ENCODE data around the gene GHRHR.

The GHRHR gene

GRCh38 chr7:30980751-30981150, 17.0 kb downstream of the GHRHR start:
- no peak for TF ChIP-seq SPI1 (IDR thresholded peaks at IDR 0.05; ENCODE audit: borderline replicate concordance, low read depth)
- TF ChIP-seq POLR2AphosphoS5 (IDR thresholded peaks at IDR 0.05; ENCODE audit: low read depth): no peak
- TF ChIP-seq GABPA (IDR thresholded peaks at IDR 0.05; ENCODE audit: low read depth): no peak
- TF ChIP-seq, protein P1, sequence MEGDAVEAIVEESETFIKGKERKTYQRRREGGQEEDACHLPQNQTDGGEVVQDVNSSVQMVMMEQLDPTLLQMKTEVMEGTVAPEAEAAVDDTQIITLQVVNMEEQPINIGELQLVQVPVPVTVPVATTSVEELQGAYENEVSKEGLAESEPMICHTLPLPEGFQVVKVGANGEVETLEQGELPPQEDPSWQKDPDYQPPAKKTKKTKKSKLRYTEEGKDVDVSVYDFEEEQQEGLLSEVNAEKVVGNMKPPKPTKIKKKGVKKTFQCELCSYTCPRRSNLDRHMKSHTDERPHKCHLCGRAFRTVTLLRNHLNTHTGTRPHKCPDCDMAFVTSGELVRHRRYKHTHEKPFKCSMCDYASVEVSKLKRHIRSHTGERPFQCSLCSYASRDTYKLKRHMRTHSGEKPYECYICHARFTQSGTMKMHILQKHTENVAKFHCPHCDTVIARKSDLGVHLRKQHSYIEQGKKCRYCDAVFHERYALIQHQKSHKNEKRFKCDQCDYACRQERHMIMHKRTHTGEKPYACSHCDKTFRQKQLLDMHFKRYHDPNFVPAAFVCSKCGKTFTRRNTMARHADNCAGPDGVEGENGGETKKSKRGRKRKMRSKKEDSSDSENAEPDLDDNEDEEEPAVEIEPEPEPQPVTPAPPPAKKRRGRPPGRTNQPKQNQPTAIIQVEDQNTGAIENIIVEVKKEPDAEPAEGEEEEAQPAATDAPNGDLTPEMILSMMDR (IDR thresholded peaks at IDR 0.05; ENCODE audit: insufficient read depth, low read length): no peak
- TF ChIP-seq, protein P2, sequence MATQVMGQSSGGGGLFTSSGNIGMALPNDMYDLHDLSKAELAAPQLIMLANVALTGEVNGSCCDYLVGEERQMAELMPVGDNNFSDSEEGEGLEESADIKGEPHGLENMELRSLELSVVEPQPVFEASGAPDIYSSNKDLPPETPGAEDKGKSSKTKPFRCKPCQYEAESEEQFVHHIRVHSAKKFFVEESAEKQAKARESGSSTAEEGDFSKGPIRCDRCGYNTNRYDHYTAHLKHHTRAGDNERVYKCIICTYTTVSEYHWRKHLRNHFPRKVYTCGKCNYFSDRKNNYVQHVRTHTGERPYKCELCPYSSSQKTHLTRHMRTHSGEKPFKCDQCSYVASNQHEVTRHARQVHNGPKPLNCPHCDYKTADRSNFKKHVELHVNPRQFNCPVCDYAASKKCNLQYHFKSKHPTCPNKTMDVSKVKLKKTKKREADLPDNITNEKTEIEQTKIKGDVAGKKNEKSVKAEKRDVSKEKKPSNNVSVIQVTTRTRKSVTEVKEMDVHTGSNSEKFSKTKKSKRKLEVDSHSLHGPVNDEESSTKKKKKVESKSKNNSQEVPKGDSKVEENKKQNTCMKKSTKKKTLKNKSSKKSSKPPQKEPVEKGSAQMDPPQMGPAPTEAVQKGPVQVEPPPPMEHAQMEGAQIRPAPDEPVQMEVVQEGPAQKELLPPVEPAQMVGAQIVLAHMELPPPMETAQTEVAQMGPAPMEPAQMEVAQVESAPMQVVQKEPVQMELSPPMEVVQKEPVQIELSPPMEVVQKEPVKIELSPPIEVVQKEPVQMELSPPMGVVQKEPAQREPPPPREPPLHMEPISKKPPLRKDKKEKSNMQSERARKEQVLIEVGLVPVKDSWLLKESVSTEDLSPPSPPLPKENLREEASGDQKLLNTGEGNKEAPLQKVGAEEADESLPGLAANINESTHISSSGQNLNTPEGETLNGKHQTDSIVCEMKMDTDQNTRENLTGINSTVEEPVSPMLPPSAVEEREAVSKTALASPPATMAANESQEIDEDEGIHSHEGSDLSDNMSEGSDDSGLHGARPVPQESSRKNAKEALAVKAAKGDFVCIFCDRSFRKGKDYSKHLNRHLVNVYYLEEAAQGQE (IDR thresholded peaks at IDR 0.05; ENCODE audit: insufficient replicate concordance, low read depth): no peak
- H3K4me3 ChIP-seq (replicated peaks; ENCODE audit: insufficient read depth, low read length): no peak overlapping the region
- no peak overlapping the region for H3K27ac ChIP-seq (replicated peaks)
- no peaks in the 10 kb centered on the region for H3K27me3 ChIP-seq (ENCODE audit: insufficient read depth, poor library complexity, severe bottlenecking)
- no peak for DNase-seq (ENCODE audit: low read depth in 1 of 2, low spot score in 1 of 2)

DNA sequence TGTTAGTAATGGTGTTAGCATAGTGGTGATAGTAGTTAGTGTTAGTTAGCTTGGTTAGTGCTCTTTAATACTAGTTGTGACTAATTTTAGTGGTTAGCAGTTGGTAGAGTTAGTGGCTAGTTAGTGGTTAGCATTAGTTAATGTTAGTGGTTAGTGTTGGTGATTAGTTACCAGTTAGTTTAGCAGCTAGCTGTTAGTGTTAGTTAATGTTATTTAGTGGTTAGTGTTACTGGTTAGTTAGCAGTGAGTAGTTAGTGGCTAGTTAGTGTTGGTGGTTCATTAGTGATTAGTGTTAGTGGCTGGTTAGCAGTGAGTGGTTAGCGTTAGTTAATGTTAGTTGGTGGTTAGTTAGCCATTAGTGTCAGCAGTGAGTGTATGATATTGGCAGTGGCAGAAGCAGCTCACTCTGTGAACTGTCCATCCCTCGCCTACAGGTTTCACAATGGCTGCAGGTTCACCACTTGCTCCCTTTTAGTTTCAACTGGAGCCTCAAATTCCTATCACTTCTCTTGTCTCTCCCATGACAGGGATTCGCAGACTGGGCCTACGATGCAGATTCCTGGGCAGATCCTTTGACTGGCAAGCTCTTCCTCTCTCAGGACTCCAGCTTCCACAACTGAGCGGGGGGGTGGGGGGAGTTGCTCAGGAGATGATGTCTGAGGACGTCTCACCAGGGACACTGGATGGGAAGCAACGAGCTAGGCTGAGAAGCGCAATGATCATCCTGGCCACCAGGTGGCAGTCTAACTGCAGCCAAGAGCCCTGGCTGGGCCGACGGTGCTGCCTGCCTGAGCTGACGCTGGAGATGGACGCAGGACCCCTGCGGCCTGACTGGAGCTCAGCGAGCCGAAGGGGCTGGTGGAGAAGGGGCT, 19.5 kb downstream of the GHRHR start:
- peak; percentile 50 to 67 for DNase-seq (ENCODE audit: low read depth in 1 of 2, low spot score in 1 of 2)
- Histone ChIP-seq H3K27ac (replicated peaks) (no peak overlapping the region), H3K27me3 (ENCODE audit: insufficient read depth, poor library complexity, severe bottlenecking) (peaks cover 4% of the 10 kb centered on the region), H3K4me3 (replicated peaks; ENCODE audit: insufficient read depth, low read length) (no peak overlapping the region)
- no peak for TF ChIP-seq GABPA (IDR thresholded peaks at IDR 0.05; ENCODE audit: low read depth)
- TF ChIP-seq, protein P1 (IDR thresholded peaks at IDR 0.05; ENCODE audit: insufficient read depth, low read length): peak; percentile 88

GRCh38 chr7:30983914-30984247, 20.1 kb downstream of the GHRHR start:
- DNase-seq (ENCODE audit: low read depth in 1 of 2, low spot score in 1 of 2): no peak
- H3K27me3 ChIP-seq (ENCODE audit: insufficient read depth, poor library complexity, severe bottlenecking): peaks cover 4% of the 10 kb centered on the region
- H3K27ac ChIP-seq (replicated peaks): no peak overlapping the region
- TF ChIP-seq, protein P2 (IDR thresholded peaks at IDR 0.05; ENCODE audit: insufficient replicate concordance, low read depth): no peak
- TF ChIP-seq SPI1 (IDR thresholded peaks at IDR 0.05; ENCODE audit: borderline replicate concordance, low read depth): no peak
- TF ChIP-seq, protein P1 (IDR thresholded peaks at IDR 0.05; ENCODE audit: insufficient read depth, low read length): no peak
- TF ChIP-seq GABPA (IDR thresholded peaks at IDR 0.05; ENCODE audit: low read depth): no peak
- no peak for TF ChIP-seq POLR2AphosphoS5 (IDR thresholded peaks at IDR 0.05; ENCODE audit: low read depth)
- no peak overlapping the region for H3K4me3 ChIP-seq (replicated peaks; ENCODE audit: insufficient read depth, low read length)
